ENCODE measurements around the gene ENO4.

ENO4 gene

DNA sequence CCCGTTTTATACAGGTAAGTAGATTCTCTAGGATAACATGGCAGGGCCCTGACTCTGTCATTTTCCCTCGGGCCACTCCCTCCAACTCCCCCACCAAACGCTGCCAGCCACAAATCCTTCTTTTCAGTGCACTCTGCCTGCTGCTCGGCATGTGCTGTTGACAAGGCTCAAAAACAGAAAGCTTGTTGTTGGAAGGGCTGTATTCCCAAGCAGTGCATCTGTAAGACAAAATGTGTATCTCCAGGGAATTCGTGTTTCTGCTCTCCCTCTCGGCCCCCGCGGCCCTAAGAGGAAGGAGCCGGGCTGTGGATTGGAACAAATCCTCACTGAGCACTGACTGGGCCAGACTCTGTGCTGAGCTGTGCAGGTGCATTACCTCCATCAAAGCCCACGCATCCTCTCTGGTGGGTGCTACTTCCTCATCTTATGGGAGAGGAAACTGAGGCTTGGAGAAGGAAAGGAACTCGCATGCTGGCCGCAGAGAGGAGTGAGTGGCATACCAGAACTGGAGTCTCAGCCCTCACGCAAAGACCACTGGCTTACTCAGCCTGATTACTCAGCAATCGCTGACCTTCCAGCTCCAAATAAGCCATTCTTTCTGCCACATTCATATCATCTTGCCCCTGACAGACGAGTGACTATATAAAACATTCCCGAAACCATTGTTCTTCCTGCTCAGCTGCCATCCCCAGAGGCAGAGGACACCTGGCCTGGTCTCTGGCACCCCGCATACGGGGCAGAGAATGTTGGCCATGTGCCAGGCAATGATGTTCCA is 33.5 kb upstream of the ENO4 start:
- TF ChIP-seq FOXM1 (IDR thresholded peaks at IDR 0.05; ENCODE audit: borderline replicate concordance, low read depth) (no peak), CEBPB (IDR thresholded peaks at IDR 0.05) (no peak), NFIC (IDR thresholded peaks at IDR 0.05) (peak; percentile 37; the same call in 1 of the 2 replicates)
- TF ChIP-seq, protein P1, sequence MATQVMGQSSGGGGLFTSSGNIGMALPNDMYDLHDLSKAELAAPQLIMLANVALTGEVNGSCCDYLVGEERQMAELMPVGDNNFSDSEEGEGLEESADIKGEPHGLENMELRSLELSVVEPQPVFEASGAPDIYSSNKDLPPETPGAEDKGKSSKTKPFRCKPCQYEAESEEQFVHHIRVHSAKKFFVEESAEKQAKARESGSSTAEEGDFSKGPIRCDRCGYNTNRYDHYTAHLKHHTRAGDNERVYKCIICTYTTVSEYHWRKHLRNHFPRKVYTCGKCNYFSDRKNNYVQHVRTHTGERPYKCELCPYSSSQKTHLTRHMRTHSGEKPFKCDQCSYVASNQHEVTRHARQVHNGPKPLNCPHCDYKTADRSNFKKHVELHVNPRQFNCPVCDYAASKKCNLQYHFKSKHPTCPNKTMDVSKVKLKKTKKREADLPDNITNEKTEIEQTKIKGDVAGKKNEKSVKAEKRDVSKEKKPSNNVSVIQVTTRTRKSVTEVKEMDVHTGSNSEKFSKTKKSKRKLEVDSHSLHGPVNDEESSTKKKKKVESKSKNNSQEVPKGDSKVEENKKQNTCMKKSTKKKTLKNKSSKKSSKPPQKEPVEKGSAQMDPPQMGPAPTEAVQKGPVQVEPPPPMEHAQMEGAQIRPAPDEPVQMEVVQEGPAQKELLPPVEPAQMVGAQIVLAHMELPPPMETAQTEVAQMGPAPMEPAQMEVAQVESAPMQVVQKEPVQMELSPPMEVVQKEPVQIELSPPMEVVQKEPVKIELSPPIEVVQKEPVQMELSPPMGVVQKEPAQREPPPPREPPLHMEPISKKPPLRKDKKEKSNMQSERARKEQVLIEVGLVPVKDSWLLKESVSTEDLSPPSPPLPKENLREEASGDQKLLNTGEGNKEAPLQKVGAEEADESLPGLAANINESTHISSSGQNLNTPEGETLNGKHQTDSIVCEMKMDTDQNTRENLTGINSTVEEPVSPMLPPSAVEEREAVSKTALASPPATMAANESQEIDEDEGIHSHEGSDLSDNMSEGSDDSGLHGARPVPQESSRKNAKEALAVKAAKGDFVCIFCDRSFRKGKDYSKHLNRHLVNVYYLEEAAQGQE (IDR thresholded peaks at IDR 0.05; ENCODE audit: low read depth): no peak

DNA sequence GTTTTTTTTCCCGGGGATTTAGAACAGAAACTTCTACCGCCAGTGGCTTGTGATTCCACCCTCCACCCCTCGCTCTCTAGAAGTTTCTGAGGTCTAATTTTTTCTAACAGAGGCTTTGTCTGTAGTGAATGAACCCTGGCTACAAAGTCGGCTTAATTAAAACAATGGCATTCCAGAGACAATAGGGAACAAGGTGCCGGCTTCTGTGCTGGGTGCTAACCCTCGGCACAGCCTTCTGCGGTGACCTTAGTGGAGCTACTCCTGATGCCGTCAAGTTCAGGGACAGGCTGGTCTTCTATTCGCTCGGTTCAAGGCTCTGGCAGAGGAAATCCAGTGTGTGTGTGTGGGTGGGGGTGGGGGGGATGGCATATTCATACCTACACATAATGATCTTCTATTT is 32.1 kb upstream of the ENO4 start:
- TF ChIP-seq RAD21 (IDR thresholded peaks at IDR 0.05; ENCODE audit: low read depth) (no peak), EP300 (IDR thresholded peaks at IDR 0.05; ENCODE audit: borderline replicate concordance) (no peak), TEAD4 (IDR thresholded peaks at IDR 0.05) (no peak), NFIC (IDR thresholded peaks at IDR 0.05) (no peak), TCF12 (IDR thresholded peaks at IDR 0.05; ENCODE audit: low read depth) (no peak), TAF1 (IDR thresholded peaks at IDR 0.05; ENCODE audit: low read depth) (no peak), FOXM1 (IDR thresholded peaks at IDR 0.05; ENCODE audit: borderline replicate concordance, low read depth) (no peak), ZBTB7A (IDR thresholded peaks at IDR 0.05; ENCODE audit: low read depth) (no peak), CEBPB (IDR thresholded peaks at IDR 0.05) (no peak), CREB1 (IDR thresholded peaks at IDR 0.05; ENCODE audit: low read depth) (no peak), EGR1 (IDR thresholded peaks at IDR 0.05) (no peak), YY1 (IDR thresholded peaks at IDR 0.05; ENCODE audit: low read depth) (no peak)
- TF ChIP-seq, protein P2, sequence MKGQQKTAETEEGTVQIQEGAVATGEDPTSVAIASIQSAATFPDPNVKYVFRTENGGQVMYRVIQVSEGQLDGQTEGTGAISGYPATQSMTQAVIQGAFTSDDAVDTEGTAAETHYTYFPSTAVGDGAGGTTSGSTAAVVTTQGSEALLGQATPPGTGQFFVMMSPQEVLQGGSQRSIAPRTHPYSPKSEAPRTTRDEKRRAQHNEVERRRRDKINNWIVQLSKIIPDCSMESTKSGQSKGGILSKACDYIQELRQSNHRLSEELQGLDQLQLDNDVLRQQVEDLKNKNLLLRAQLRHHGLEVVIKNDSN (IDR thresholded peaks at IDR 0.05): no peak
- TF ChIP-seq, protein P3, sequence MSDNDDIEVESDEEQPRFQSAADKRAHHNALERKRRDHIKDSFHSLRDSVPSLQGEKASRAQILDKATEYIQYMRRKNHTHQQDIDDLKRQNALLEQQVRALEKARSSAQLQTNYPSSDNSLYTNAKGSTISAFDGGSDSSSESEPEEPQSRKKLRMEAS (IDR thresholded peaks at IDR 0.05): no peak
- TF ChIP-seq, protein P1 (IDR thresholded peaks at IDR 0.05; ENCODE audit: low read depth): no peak

DNA sequence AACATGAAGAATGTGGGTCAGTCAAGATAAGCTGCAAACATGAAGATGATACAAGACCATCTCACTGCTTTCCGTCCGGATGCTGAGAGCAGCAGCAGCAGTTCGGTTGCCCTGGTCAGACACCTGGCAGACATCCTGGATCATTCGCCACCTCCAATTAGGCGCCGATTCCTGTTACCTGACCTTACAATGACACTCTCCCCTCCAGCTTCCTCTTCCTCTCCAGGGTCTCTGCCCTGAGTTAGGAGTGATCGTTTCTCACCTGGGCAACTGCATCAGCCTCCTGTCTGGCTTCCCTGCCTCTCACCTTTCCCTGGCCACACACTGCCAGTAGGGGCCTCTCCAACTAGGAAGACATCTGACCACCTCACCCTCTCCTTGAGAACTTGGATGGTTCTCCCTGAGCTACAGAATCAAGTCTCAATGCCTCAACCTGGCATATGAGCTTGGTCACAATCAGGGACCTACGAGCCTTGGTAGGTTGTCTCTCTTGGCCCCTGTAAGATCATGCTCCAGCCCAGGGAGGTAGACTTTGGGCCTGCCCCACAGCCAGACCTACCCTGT is 31.4 kb upstream of the ENO4 start:
- no peak for TF ChIP-seq TCF12 (IDR thresholded peaks at IDR 0.05; ENCODE audit: low read depth)
- no peak for TF ChIP-seq TAF1 (IDR thresholded peaks at IDR 0.05; ENCODE audit: low read depth)
- TF ChIP-seq, protein P1 (IDR thresholded peaks at IDR 0.05; ENCODE audit: low read depth): no peak
- no peak for TF ChIP-seq TEAD4 (IDR thresholded peaks at IDR 0.05)
- no peak for TF ChIP-seq EP300 (IDR thresholded peaks at IDR 0.05; ENCODE audit: borderline replicate concordance)
- TF ChIP-seq, protein P3 (IDR thresholded peaks at IDR 0.05): no peak
- TF ChIP-seq RAD21 (IDR thresholded peaks at IDR 0.05; ENCODE audit: low read depth): no peak
- no peak for TF ChIP-seq NFIC (IDR thresholded peaks at IDR 0.05)

DNA sequence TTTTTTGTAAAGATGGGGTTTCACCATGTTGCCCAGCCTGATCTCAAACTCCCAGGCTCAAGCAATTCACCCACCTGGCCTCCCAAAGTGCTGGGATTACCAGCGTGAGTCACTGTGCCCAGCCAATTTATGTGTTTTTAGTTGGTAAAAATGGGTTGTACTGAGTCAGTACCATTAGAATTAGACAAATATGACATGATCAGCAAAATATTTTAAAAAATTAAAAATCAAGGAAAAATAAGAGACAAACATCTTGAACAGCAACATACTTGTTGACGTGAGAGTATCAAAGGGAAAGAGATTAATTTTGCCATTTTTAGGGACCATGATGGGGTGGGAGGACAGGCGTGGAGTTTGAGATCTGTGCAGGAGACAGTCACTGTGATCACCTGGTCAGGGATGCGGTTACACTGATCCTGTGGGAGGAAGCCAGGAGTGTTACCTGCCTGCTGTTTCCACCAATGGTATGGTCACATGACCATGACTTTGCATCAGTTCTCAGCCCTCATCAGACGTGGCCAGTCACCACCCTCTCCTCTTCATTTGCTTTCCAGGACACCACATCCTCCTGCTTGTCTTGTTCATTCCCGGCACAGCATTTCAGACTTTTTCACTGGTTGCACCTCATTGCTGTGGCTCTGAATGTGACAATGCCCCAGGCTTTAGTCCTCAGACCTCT is 29.2 kb upstream of the ENO4 start:
- TF ChIP-seq FOXM1 (IDR thresholded peaks at IDR 0.05; ENCODE audit: borderline replicate concordance, low read depth): no peak
- TF ChIP-seq, protein P2 (IDR thresholded peaks at IDR 0.05): peak; percentile 62
